ENCODE results near the gene LIPG. TPM values are rescaled to one million over a fixed set of nuclear protein-coding genes. Genes with fewer than 3 reads are reported as not detected.

The LIPG gene
- total RNA-seq, 2 donors from 2014 or later = 2.8 to 30.5 TPM

- Histone ChIP-seq H3K27me3 (replicated peaks; ENCODE audit: insufficient read depth) (no peaks in the 10 kb centered on the region), H3K27ac (no peak overlapping the region), H3K4me3 (no peak overlapping the region), H3K36me3 (no peaks in the 10 kb centered on the region), H3K4me1 (ENCODE audit: control insufficient read depth in 1 of 2, low read depth in 2 of 2) (no peaks in the 10 kb centered on the region), H3K9me3 (no peaks in the 10 kb centered on the region)
- no peak for TF ChIP-seq CTCF (IDR thresholded peaks at IDR 0.05)
- ATAC-seq (ENCODE audit: insufficient number of reproducible peaks, low FRiP score, low read depth) = no peak
- no peak for DNase-seq (ENCODE audit: low spot score)
Observed at GRCh38 chr18:49601211-49601610, 39.4 kb downstream of the LIPG start.

GRCh38 chr18:49608366-49609255 lies 46.8 kb downstream of the LIPG start:
- no peak for TF ChIP-seq CTCF (IDR thresholded peaks at IDR 0.05)

GRCh38 chr18:49609256-49610021 lies 47.6 kb downstream of the LIPG start:
- Histone ChIP-seq H3K36me3 (no peaks in the 10 kb centered on the region), H3K27ac (no peak overlapping the region), H3K4me1 (ENCODE audit: control insufficient read depth in 1 of 2, low read depth in 2 of 2) (no peaks in the 10 kb centered on the region), H3K27me3 (replicated peaks; ENCODE audit: insufficient read depth) (no peaks in the 10 kb centered on the region), H3K4me3 (no peak overlapping the region), H3K9me3 (no peaks in the 10 kb centered on the region)
- TF ChIP-seq CTCF (IDR thresholded peaks at IDR 0.05) = no peak
- DNase-seq (ENCODE audit: low spot score) = no peak
- ATAC-seq (ENCODE audit: insufficient number of reproducible peaks, low FRiP score, low read depth) = no peak

More at GRCh38 chr18:49608366-49609255, 46.8 kb downstream of the LIPG start:
- no peaks in the 10 kb centered on the region for H3K27me3 ChIP-seq (replicated peaks; ENCODE audit: insufficient read depth)
- no peaks in the 10 kb centered on the region for H3K36me3 ChIP-seq
- H3K4me3 ChIP-seq = no peak overlapping the region
- H3K9me3 ChIP-seq = no peaks in the 10 kb centered on the region
- ATAC-seq (ENCODE audit: insufficient number of reproducible peaks, low FRiP score, low read depth) (no peak), DNase-seq (ENCODE audit: low spot score) (no peak)
- no peaks in the 10 kb centered on the region for H3K4me1 ChIP-seq (ENCODE audit: control insufficient read depth in 1 of 2, low read depth in 2 of 2)
- H3K27ac ChIP-seq = no peak overlapping the region

GRCh38 chr18:49610022-49610445 lies 48.2 kb downstream of the LIPG start:
- no peak overlapping the region for H3K27ac ChIP-seq
- H3K36me3 ChIP-seq = no peaks in the 10 kb centered on the region
- H3K27me3 ChIP-seq (replicated peaks; ENCODE audit: insufficient read depth) = no peaks in the 10 kb centered on the region
- no peaks in the 10 kb centered on the region for H3K4me1 ChIP-seq (ENCODE audit: control insufficient read depth in 1 of 2, low read depth in 2 of 2)
- ATAC-seq (ENCODE audit: insufficient number of reproducible peaks, low FRiP score, low read depth) (no peak), DNase-seq (ENCODE audit: low spot score) (no peak)
- TF ChIP-seq CTCF (IDR thresholded peaks at IDR 0.05) = no peak
- H3K9me3 ChIP-seq = no peaks in the 10 kb centered on the region
- H3K4me3 ChIP-seq = no peak overlapping the region

GRCh38 chr18:49611316-49611715 lies 49.5 kb downstream of the LIPG start:
- Histone ChIP-seq H3K4me3 (no peak overlapping the region), H3K4me1 (ENCODE audit: control insufficient read depth in 1 of 2, low read depth in 2 of 2) (no peaks in the 10 kb centered on the region), H3K27ac (no peak overlapping the region), H3K9me3 (no peaks in the 10 kb centered on the region), H3K27me3 (replicated peaks; ENCODE audit: insufficient read depth) (no peaks in the 10 kb centered on the region), H3K36me3 (no peaks in the 10 kb centered on the region)
- DNase-seq (ENCODE audit: low spot score) (no peak), ATAC-seq (ENCODE audit: insufficient number of reproducible peaks, low FRiP score, low read depth) (no peak)
- TF ChIP-seq CTCF (IDR thresholded peaks at IDR 0.05) = no peak

Data from thoracic aorta (tissue), 2 donors.